Stimulated activated CD4-positive, alpha-beta T cell treated with anti-CD3 and anti-CD28 coated beads, Interleukin-12 subunit alpha, Interleukin-12 subunit beta, amount 100 ng/mL, for 24 hours (primary cell): Measurements from ENCODE around the gene DPEP2.
"Not testable (repeated sequence)": the region's sequence is repeated elsewhere in the genome, so short reads cannot be mapped to it uniquely, and the experiment has no call there.

Source experiments
- DNase-seq, 2 experiments: peaks; one replicate each; pipeline ENCODE4 v3.0.0-alpha.2; 2020; ENCODE audit warnings: low read depth in 2 of 2

Gene DPEP2, protein sequence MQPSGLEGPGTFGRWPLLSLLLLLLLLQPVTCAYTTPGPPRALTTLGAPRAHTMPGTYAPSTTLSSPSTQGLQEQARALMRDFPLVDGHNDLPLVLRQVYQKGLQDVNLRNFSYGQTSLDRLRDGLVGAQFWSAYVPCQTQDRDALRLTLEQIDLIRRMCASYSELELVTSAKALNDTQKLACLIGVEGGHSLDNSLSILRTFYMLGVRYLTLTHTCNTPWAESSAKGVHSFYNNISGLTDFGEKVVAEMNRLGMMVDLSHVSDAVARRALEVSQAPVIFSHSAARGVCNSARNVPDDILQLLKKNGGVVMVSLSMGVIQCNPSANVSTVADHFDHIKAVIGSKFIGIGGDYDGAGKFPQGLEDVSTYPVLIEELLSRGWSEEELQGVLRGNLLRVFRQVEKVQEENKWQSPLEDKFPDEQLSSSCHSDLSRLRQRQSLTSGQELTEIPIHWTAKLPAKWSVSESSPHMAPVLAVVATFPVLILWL

DNA sequence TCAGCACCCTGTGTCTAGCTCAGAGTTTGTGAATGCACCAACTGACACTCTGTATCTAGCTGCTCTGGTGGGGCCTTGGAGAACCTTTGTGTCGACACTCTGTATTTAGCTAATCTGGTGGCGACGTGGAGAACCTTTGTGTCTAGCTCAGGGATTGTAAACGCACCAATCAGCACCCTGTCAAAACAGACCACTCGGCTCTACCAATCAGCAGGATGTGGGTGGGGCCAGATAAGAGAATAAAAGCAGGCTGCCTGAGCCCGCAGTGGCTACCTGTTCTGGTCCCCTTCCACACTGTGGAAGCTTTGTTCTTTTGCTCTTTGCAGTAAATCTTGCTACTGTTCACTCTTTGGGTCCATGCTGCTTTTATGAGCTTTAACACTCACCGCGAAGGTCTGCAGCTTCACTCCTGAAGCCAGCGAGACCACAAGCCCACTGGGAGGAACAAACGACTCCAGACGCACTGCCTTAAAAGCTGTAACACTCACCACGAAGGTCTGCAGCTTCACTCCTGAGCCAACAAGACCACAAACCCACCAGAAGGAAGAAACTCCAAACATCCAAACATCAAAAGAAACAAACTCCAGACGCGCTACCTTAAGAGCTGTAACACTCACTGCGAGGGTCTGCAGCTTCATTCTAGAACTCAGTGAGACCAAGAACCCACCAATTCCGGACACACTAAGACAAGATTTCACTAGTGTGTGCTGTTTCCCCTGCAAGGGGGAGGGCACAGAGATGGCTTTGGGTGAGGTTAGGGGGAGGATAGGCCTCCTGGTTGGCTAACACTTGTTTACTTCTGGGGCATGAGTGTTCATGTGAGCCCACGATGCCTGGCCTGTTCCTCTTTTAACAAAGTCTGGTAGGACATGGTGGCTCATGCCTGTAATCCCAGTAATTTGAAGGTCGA, at the start of gene DPEP2:
Gene DPEP2, minus strand, starts transcription at position 706 of the 910 bp plus-strand sequence. CDS start 6,272 bp downstream, outside the sequence.
- not testable (repeated sequence) for DNase-seq

DNA sequence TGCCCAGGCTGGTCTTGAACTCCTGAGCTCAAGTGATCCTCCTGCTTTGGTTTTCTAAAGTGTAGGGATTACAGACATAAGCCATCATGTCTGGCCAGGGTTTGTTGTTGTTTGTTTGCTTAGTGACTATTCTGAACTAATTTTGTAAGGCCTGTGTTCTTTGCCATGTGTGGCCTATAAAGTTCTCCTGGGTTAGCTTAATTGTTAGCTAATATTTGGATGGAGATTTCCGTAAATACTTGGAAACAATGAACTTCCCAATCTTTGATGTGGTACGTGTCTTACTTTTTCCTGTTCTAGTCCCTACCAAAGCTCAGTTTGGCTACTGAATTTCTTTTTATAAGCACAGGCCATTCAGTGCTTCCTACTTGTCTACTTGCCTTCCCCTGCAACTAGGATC, 48.7 kb upstream of the DPEP2 start:
- no peak for DNase-seq

DNA sequence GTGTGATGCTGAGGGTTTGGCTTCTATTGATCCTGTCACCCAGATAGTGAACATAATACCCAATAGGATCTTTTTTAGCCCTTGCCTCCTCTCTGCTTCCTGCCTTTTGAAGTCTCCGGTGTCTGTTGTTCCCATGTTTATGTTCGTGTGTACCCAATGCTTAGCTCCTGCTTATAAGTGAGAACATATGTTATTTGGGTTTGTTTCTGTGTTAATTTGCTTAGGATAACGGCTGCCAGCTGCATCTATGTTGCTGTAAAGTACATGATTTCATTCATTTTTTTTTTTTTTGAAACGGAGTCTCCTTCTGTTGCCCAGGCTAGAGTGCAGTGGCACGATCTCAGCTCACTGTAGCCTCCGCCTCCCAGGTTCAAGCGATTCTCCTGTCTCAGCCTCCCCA, 46.8 kb upstream of the DPEP2 start:
- DNase-seq: no peak

DNA sequence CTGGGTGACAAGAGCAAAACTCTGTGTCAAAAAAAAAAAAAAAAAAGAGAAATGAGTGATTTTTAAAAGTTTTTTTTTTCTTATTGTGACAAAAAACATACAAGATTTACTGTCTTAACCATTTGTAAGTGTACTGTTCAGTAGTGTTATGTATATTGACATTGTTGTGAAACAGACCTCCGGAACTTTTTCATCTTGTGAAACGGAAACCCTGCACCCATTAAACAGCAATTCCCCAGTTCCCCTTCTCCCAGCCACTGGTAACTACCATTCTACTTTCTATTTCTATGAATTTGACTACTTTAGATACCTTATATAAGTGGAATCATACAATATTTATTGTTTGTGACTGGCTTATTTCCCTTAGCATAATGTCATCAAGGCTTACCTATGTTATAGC, 42.5 kb upstream of the DPEP2 start:
- DNase-seq: no peak

DNA sequence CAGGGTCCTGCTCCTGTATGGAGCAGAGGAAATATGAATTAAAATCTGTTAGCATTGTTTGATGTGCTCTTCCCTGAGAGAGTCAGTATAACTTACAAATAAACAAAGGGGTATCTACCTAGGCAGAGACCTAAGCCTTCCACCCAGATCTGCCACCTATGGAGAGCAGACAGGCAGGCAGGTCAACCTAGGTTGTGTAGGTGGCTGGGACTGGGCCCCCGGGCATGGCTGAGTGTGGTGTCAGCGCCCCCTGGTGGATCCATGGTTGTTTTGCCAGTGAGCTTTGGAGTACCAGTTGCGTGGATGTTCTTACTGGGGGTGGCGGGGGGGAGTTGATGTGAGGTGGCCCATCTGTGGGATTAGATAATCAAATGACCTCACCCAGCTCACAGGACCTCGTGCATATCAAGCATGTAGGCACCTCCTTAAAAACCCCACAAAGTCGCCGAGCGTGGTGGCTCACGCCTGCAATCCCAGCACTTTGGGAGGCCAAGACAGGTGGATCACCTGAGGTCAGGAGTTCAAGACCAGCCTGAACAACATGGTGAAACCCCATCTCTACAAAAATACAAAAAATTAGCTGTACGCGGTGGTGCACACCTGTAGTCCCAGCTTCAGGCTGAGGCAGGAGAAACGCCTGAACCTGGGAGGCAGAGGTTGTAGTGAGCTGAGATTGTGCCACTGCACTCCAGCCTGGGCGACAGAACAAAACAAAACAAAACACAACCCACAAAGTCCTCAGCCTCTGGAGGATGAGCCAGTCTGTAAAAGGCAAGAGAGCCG, 41.4 kb upstream of the DPEP2 start:
- DNase-seq: peak; percentile 73 to 86

DNA sequence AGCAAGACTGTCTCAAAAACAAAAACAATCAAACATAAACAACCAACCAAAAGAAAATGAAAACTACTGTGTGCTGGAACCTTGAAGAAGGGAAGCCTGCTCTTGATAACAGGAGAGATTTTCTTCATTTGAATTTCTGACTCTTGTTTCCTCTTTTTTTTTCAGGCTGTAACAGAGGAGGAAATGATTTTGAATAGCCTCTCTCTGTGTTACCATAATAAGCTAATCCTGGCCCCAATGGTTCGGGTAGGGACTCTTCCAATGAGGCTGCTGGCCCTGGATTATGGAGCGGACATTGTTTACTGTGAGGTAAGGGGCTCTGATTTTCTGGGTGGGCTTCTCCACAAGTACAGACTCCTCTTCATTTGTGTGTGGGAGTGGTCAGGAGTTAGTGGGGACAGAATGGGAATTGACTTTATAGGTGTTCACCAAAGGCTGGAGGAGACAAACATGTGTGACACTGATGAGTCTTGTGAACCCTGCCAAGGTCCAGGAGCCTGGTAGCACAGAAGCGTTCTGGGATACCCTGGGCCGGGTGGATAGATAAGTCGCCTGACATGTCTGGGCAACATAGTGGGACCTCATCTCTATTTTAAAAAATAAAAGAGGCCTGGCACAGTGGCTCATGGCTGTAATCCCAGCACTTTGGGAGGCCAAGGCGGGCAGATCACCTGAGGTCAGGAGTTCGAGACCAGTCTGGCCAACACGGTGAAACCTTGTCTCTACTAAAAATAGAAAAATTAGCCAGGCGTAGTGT, 38.7 kb upstream of the DPEP2 start:
- no peak for DNase-seq

DNA sequence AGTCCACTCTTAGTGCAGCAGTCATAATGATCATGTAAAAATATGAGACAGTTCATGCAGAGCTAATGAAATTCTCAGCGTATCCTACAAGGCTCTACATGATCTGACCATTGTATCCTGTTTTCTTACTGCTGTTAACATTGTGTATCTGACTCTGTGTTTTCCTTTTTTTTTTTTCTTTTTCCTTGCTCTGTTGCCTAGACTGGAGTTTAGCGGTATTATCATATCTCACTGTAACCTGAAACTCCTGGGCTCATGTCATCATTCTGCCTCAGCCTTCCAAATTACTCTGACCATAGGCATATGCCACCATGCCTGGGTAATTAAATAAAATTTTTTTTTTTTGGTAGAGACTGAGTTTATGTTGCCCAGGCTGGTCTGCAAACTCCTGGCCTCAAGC, 35.9 kb upstream of the DPEP2 start:
- no peak for DNase-seq

DNA sequence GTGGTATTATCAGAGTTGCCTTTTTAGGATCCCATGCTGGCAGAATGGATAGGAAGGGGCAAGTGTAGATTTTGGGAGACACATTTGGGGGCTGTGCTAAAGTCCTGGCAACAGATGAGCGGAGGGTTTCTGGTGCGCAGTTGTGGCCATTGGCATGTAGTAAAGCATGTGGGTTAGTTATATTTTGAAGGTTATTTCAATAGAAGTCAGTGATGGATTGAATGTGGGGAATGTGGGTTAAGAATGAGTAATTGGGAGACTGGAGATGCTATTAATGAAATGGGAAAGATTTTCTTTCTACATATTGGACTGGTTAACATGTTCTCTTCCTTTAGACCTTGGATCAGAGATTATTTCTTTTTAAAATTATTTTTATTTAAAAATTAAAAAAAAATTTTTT, 33.8 kb upstream of the DPEP2 start:
- DNase-seq: no peak

DNA sequence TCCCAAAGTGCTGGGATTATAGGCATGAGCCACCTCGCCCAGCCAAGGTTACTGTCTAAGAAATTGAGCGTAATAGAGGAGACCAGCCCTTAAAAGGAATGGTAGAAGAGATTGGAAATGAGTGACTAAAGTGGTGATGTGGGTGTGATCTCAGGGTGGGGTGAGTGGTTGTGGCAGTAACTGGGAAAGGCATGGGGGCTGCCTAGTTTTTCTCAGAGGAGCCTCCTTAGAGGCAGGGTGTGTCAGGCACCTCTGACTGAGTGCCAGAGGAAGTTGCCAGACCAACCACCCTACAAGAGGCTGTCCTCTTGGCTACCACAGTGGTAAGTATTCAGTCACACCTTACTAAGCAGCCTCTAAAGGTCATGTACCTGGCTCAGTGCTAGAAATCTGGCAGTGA, 32.7 kb upstream of the DPEP2 start:
- no peak for DNase-seq

DNA sequence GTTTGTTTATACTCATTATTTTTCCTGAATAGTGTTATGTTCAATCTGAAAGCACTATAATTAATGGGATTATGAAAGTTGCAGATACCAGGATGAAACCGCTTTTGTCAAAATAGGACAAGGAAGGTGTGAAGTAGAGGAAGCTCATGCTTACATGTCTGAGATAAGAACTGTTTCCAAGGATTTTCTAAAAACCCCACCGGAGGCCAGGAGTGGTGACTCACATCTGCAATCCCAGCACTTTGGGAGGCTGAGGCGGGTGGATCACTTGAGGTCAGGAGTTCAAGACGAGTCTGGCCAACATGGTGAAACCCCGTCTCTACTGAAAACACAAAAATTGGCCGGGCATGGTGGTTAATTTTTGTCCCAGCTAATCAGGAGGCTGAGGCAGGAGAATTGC, 30.8 kb upstream of the DPEP2 start:
- not testable (repeated sequence) for DNase-seq

DNA sequence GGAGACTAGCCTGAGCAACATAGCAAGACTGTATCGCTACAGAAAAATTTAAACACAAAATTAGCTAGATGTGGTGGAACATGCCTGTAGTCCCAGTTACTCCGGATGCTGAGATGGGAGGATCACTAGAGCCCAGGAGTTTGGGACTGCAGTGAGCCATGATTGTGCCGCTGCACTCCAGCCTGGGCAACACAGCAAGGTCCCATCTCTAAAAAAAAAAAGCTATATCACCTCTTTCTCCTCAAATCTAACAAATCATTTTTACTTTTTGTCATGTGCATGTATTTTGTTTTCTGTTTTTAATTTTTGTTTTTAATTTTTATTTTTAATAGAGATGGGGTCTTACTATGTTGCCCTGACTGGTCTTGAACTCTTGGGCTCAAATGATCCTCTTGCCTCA, 29.7 kb upstream of the DPEP2 start:
- DNase-seq: no peak

DNA sequence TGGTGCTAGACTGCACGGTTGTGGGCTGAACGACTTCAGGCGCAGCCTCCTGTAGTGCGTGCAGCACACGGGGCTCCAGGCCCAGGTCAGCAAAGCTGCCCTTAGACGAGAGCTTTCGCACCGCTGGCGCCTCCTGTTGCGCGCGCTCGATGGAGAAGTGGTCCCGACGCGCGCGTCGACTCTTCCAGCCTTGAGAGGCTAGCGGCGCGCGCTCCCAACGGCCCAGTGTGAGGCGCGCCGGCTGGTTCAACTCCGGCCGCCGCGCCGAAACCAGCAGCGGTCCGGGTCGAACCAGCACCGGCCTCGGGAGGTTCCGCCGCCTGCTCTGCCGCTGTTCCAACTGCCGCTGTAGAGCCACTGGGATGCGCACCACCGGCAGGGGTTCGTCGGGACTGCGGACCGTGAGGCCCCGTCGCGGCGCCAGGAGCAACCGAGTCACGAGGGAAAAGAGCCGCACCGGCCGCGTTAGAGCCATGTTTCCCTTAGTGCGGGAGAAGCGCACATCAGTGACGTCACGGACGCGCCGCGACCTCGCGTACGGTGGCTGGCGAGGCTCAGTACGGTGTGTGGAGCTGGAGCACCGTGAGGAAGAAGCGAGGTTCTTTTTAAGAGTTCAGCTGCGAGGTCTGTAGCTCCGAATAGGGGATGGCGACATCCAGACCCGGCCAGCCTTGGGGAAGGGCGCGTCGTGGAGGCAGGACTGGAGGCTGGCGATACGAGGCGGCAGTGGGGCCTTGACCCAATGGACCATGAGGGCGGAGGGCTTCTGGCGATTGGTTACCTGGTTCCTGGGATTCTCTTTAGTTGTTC, 23.6 kb upstream of the DPEP2 start, which contains the start of the genes DDX28 and DUS2:
Gene DDX28, minus strand, starts transcription at position 505 of the 810 bp plus-strand sequence. Its CDS starts 30 bp downstream, at position 475.
Gene DUS2, plus strand, starts transcription at position 557 of the 810 bp plus-strand sequence. CDS start 14,740 bp downstream, outside the sequence.
- peak; percentile 91 to 95 for DNase-seq

DNA sequence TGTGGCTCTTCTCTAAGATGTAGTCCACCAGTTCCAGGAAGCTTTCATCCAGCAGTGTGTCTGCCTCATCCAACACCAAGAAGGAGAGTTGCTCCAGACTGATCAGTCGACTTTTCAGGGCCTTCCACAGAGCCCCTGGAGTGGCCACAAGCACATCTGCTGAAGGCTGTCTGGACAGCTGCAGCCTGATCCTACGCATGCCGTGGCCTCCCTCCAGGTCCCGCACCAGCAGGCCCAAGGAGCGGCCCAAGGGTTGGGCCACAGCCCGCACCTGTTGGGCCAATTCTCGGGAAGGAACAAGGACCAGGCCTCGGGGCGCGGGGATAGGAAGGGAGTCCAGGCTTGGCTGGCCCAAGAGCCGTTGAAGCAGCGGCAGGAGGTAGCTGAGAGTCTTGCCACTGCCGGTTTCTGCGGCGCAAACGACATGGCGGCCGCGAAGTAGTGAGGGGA, 23.0 kb upstream of the DPEP2 start:
- DNase-seq: no peak

DNA sequence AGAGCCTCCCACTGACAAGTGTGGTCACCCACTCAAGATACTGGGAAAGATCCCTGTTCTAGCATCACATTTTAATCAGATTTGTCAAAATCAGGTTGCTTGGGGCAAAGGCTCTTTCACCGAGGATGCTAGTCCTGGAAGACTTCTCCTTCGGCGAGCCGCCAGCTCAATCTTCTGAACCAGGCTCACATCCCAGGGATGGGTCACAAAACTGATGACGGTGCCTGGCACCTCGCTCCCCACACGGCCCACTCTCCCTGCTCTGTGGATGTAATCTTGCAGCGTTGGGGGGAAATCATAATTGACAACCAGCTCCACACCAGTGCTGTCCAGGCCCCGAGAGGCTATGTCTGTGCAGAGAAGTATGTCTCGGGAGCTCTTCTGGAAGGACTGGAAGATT, 22.2 kb upstream of the DPEP2 start:
- DNase-seq: no peak

DNA sequence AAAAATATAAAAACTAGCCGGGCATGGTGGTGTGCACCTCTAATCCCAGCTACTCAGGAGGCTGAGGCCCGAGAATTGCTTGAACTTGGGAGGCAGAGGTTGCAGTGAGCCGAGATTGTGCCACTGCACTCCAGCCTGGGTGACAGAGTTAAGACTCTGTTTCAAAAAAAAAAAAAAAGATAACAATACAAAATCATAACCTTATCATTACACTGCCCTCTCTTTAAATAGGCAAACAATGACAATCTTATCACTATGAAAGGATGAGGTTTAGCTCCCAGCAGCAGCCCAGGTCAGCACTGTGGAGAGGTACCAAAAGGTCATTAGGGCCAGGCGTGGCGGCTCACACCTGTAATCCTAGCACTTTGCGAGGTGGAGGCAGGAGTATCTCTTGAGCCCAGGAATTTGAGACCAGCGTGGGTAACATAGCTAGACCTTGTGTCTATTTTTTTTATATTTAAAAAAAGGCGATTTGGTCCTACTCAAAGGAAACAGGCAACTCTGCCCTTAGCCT, 19.9 kb upstream of the DPEP2 start:
- DNase-seq: no peak

DNA sequence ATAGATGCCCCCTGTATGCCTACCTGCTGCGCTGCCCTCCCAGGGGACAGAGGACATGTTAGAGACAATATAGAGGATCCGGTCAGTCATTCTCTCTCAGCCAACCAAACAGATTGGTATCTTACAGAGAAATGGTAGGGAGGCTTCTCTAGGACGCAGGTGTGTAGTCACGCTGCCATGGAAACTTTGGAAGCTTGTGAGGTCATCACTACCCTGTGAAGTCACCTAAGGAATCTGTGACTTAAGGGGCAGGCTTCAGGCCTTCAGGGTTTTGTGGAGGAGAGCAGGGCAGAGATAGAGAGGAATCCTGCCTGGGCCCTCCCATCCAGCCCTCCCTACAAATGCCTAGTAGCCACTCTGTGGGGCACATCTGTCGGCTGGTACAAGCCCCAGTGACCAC, 16.4 kb upstream of the DPEP2 start, which contains the start of gene DPEP2NB:
Gene DPEP2NB, minus strand, starts transcription at position 231 of the 400 bp plus-strand sequence. Its CDS starts 141 bp downstream, at position 90.
- no peak for DNase-seq

DNA sequence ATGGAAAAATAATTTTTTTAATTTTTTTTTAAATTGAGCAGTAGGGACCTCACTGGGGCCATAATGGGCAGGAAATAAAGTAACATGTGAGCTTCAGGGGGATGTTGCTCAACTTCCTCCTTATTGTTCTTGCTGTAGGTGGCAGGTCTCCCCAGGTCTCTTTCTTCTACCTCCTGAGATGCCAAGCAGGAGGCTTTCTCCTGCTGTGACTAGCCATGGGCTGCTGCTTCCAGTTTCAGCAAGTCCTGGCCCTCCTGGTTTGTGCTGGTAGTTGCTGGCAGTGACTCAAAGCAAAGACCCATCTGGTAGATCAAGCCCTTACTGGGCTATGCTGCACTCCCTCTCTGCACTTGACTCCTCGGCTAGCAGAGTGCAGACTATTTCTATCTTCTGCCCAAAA, 14.2 kb upstream of the DPEP2 start:
- no peak for DNase-seq

DNA sequence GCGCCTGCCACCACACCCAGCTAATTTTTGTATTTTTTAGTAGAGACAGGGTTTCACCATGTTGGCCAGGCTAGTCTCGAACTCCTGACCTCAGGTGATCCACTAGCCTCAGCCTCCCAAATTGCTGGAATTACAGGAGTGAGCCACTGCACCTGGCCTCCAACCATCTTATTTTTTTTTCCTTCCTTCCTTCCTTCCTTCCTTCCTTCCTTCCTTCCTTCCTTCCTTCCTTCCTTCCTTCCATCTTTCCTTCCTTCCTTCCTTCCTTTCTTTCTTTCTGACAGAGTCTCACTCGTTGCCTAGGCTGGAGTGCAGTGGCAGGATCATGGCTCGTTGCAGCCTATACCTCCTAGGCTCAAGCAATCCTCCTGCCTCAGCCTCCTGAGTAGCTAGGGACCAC, 10.6 kb upstream of the DPEP2 start:
- not testable (repeated sequence) for DNase-seq

DNA sequence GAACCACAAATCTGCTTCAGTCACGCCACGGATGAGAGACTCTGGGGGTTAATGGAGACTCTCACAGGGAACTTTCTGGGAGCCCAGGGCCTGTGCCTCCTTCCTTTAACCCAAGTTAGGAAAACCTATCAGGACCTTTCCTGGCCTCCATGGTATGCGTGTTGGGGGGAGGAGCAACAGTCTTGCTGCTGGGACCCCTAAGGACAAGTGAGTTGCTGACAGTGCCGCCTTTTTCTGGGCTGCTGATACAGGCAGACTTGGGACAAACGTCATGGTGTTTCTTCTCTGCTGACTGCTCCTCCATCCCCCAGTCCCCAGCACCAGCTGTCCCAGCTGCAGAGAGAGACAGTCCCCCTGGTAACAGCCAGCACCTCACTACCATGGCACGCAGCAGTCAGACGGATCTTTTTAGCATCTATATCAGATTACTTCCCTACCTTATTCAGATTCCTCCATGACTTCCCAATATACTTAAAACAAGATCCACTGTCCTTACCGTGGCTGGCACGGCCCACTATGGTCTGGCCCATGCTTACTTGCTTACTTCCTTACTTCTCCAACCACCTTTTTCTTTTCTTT, 10.0 kb upstream of the DPEP2 start:
- DNase-seq: no peak
